ENCODE data around the gene CCSER1.
"Not testable (repeated sequence)": the region's sequence is repeated elsewhere in the genome, so short reads cannot be mapped to it uniquely, and the experiment has no call there.

The CCSER1 gene

GRCh38 chr4:90299373-90299772 lies 172.2 kb downstream of the CCSER1 start:
- DNase-seq (ENCODE audit: low read depth): no peak

- DNase-seq (ENCODE audit: low read depth): no peak
Measured at GRCh38 chr4:90306810-90307209, 179.6 kb downstream of the CCSER1 start.

DNA sequence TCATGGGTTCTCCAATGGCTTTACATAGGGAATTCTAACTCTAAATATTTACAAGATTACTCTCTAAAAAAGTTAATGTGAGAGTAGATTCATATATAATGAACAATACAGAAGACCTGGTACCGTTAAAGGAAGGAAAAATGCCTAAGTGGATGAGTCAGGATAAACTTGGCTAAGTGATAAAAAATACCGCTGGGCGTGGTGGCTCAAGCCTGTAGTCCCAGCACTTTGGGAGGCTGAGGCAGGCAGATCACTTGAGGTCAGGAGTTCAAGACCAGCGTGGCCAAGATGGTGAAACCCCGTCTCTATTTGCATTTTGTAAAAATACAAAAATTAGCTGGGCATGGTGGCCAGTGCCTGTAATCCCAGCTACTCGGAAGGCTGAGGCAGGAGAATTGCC lies 189.9 kb downstream of the CCSER1 start:
- peak; percentile 72 for DNase-seq (ENCODE audit: low read depth)

DNA sequence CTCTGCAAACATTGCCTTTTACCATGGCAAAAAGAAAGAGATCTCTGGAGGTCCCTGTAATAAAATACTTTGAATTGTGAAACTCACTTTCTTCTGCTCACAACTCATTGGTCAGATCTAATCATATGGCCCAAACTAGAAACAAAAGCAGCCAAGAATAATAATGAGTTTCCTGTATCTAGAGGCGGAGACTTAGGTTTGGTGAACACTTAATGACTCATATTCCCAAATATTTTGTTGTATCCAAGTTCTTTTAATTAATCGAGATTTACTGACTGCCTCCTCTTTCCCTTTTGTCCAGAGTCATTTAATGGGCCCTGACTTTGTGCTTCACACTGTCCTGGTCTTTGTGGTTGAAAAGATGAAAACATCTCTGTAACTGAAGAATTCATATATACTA lies 190.6 kb downstream of the CCSER1 start:
- peak; percentile 84 for DNase-seq (ENCODE audit: low read depth)

DNA sequence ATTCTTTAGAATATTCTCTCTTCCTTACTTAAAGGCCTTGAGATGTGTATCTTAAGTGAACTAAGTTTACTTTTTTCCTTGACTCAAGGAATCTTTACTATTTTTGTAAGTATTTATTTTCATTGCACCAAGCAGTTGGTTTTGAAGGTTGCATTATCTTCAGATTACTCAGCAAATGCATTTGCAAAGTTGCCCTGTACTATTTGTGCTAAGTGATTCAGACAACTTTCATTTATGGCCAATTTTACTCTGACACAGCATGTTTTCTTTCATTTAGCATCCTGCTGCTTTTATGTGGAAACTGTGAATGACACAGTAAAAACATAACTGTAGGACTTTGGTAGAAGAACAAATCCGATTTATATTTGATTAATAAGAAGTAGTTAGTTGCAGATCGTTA lies 191.0 kb downstream of the CCSER1 start:
- DNase-seq (ENCODE audit: low read depth): peak; percentile 65

DNA sequence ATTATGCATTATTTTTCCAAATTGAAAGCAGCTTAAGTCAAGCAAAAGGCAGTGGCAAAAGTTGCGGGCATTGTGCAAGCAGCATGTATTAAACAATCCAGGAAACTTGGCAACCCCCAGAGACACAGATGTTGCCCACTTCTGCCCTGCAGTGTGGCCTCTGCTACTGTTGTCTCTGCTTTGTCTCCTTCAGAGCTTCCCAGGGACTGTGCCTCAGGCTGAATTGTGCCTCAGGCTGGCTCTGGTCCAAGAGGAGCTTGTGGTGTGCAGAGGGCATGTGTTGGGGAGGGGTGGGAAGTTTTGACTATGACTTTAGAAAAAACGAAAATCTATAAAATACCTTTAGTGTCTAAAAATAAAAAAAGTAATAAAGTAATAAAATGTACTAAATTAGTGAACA lies 201.4 kb downstream of the CCSER1 start:
- no peak for DNase-seq (ENCODE audit: low read depth)

- no peak for DNase-seq (ENCODE audit: low read depth)
Measured at GRCh38 chr4:90330546-90330945, 203.4 kb downstream of the CCSER1 start.

DNA sequence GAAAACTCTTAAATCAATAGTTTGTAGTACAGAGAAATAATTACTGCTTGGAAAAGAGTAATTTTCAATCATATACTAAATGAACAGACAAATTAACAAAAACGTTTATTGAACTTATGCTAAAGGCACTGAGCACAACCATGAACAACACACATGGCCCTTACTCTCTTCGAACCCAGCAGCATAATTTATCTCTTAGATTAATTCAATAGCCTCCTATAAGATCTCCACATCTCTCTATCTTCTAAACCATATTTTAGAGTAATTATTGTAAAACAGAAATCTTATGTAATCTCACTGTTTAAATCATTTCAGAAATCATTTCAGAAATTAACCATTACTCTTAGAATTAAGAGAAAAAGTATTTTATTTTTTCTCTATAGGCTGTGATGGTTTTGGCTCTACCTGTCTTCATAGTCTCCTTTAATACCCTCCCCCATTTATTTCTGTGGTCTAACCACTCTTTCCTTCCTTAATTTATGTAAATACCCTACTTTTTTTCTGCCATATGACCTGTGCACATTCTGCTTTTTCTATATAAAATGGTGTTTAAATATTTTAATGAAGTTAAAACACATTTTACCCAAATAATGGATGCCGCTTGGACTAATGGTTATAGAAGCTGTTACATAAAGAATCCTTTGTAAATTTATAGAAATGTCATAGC lies 218.5 kb downstream of the CCSER1 start:
- no peak for DNase-seq (ENCODE audit: low read depth)

GRCh38 chr4:90349636-90350035 lies 222.4 kb downstream of the CCSER1 start:
- no peak for DNase-seq (ENCODE audit: low read depth)

GRCh38 chr4:90357117-90357710 lies 230.0 kb downstream of the CCSER1 start:
- DNase-seq (ENCODE audit: low read depth): peak; percentile 65

- peak; percentile 48 for DNase-seq (ENCODE audit: low read depth)
Measured at GRCh38 chr4:90375081-90375480, 247.9 kb downstream of the CCSER1 start.

DNA sequence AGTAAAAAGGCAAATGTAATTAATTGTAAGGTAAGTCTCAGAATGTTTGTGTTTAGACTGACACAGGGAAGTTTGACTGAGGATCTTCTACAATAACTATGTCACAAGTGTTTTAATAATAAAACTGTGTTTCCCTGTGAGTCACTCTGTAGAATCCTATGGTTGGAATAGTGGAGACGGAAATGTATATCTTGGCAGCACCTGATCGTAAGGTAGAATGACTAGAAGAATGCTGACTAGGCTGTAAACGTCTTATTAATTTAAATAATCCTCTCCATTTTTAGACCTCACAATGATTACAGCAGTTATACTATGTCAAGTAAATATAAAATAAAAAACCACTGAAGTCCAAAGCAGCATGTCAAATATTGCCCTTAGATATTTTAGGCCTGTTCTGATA lies 266.0 kb downstream of the CCSER1 start:
- no peak for DNase-seq (ENCODE audit: low read depth)

DNA sequence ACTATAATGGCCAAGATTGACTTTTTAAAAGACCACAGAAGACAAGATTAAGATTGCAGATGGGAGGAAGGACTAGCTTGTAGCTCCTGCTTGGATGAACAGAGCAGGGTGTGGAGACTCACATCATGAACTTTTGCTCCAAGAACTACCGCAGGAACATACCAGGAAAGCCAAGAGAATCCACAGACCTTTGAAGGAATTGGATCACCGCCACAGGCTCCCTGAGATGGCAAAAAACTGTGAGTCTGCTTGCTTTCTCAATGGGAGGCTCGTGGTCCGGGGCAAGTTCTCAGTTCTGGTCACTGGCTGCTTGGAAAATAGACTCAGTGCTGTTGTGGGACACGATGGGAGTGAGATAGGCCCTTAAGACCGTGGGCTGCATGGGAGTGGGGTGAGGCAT lies 276.6 kb downstream of the CCSER1 start:
- DNase-seq (ENCODE audit: low read depth): peak; percentile 45

DNA sequence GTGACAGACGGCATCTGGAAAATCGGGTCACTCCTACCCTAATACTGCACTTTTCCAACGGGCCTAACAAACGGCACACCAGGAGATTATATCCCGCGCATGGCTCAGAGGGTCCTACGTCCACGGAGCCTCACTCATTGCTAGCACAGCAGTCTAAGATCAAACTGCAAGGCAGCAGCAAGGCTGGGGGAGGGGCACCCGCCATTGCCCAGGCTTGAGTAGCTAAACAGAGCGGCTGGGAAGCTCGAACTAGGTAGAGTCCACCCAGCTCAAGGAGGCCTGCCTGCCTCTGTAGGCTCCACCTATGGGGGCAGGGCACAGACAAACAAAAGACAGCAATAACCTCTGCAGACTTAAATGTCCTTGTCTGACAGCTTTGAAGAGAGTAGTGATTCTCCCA lies 280.7 kb downstream of the CCSER1 start:
- DNase-seq (ENCODE audit: low read depth): not testable (repeated sequence)

DNA sequence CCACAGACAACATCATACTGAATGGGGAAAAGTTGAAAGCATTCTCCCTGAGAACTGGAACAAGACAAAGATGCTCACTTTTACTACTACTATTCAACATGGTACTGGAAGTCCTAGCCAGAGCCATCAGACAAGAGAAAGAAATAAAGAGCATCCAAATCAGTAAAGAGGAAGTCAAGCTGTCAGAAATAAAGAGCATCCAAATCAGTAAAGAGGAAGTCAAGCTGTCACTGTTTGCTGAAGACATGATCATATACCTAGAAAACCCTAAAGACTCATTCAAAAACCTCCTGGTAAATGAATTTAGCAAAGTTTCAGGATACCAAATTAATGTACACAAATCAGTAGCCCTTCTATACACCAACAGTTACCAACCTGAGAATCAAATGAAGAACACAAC lies 285.6 kb downstream of the CCSER1 start:
- not testable (repeated sequence) for DNase-seq (ENCODE audit: low read depth)

GRCh38 chr4:90415116-90415515 lies 287.9 kb downstream of the CCSER1 start:
- no peak for DNase-seq (ENCODE audit: low read depth)

- DNase-seq (ENCODE audit: low read depth): peak; percentile 68
Measured at GRCh38 chr4:90419124-90419711, 292.0 kb downstream of the CCSER1 start.

DNA sequence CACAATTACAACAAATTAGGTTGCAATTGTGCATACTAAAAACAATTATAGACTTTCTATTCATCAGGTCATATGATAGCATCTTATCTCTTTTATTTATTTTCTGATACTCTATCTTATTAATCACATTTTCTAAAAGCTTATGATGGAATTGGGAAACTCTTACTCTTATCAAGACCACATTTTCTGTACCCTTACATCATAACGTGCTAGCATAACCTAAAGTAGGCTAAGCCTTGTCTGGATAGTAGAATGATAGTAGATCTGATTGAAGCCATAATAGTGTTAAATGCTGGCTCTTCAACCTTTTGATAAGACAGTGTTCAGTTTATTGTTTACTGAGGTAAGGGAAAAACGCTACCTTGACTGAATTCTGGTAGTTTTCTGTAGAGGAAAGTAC lies 294.0 kb downstream of the CCSER1 start:
- DNase-seq (ENCODE audit: low read depth): no peak

DNA sequence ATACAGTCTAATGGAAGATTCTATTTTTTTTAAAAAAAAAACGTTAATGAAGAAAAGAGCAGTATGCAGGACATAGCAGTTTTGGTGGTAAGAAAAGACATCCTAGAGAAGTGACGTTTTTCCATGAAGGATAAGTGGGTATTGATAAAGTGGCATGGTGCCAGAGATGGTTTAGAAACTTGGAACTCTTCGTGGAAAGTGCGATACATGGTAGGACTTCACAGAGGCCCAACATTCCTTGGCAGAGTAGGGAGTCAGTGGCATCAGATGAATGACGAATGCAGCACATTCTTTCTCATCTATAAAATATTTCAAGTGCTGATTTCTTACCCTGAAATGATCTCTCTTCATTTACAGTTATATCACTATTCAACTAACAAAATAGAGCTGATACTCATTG lies 298.7 kb downstream of the CCSER1 start:
- DNase-seq (ENCODE audit: low read depth): peak; percentile 94

DNA sequence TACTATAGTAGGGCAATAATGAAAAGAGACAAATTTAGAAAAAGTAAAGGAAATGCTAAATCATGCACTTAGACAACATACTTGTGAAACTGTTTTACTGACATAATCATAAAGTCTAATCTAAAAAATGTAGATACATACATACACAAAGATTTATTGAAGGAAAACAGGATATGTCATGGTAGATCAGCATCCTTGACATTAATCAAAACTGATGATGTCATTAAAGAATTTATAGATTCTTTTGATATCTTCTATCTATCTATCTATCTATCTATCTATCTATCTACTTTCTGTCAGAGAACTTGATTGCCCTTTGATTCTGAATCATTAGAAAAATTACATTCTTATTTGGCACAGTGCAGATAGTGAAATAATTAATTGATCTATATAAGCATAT lies 311.3 kb downstream of the CCSER1 start:
- no peak for DNase-seq (ENCODE audit: low read depth)

GRCh38 chr4:90441770-90442169 lies 314.6 kb downstream of the CCSER1 start:
- DNase-seq (ENCODE audit: low read depth): no peak

GRCh38 chr4:90442619-90443018 lies 315.4 kb downstream of the CCSER1 start:
- DNase-seq (ENCODE audit: low read depth): no peak

GRCh38 chr4:90443231-90443630 lies 316.0 kb downstream of the CCSER1 start:
- no peak for DNase-seq (ENCODE audit: low read depth)

DNA sequence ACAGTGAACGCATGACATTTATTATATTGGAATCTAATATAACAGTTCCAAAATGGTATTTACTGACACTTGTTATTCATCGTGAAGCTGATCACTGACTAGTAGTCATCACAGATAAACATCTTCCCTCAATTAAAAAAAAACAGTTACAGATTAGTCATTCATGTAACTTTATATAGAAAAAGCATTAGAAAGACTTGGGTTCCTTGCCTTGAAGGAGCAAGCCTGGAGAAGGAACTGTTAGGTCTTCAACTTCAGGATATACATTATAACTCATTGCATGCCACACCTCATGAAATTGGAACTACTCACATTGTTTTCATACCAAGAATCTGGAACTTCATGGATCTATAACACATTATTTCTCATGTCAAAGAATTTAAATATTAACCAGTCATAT lies 317.7 kb downstream of the CCSER1 start:
- peak; percentile 64 for DNase-seq (ENCODE audit: low read depth)
